Measurements from ENCODE around the gene ALDH4A1. TPM values are rescaled to one million over a fixed set of nuclear protein-coding genes. Genes with fewer than 3 reads are reported as not detected.

The ALDH4A1 gene
- total RNA-seq, 1 donor from 2014 or later = 6.5 TPM

DNA sequence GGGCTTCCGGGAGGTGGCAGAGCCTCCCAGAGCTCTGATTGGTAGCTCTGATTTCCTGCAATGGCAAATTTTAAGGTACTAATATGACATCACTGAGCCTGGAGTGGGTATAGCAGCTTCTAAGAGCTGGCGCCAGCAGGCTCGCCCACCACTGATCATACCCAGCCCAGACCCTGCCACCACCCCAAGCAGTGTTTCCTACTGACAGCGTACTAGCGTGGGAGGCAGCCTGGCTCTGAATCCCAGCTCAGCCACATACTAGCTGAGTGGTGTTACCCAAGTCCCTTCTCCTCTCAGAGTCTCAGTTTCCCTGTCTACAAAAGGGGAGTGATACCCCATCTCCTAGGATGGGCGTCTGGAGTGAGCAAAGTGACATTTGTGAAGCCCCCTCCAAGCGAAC, 13.0 kb upstream of the ALDH4A1 start:
- Mint-ChIP-seq H3K36me3 (ENCODE audit: low read depth) (peaks cover 60% of the 10 kb centered on the region), H3K27me3 (no peaks in the 10 kb centered on the region), H3K4me3 (no peak overlapping the region), H3K4me1 (peaks cover 5% of the 10 kb centered on the region), H3K27ac (no peak overlapping the region), H3K9me3 (no peaks in the 10 kb centered on the region)
- intact Hi-C loops (cut with micrococcal nuclease) = no loop called here
- no peak for ATAC-seq (ENCODE audit: low read depth)
- CTCF ChIA-PET = interaction anchor here (1.5 to 11.7 kb wide), 4 partner anchors 8 to 58 kb away, joined by 6 to 190 read pairs (median 69); partner anchors contain the start of gene IFFO2
- POLR2A ChIA-PET = no interaction called here
- no peak for DNase-seq
- TF ChIP-seq, protein P1, sequence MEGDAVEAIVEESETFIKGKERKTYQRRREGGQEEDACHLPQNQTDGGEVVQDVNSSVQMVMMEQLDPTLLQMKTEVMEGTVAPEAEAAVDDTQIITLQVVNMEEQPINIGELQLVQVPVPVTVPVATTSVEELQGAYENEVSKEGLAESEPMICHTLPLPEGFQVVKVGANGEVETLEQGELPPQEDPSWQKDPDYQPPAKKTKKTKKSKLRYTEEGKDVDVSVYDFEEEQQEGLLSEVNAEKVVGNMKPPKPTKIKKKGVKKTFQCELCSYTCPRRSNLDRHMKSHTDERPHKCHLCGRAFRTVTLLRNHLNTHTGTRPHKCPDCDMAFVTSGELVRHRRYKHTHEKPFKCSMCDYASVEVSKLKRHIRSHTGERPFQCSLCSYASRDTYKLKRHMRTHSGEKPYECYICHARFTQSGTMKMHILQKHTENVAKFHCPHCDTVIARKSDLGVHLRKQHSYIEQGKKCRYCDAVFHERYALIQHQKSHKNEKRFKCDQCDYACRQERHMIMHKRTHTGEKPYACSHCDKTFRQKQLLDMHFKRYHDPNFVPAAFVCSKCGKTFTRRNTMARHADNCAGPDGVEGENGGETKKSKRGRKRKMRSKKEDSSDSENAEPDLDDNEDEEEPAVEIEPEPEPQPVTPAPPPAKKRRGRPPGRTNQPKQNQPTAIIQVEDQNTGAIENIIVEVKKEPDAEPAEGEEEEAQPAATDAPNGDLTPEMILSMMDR (IDR thresholded peaks at IDR 0.05) = no peak

DNA sequence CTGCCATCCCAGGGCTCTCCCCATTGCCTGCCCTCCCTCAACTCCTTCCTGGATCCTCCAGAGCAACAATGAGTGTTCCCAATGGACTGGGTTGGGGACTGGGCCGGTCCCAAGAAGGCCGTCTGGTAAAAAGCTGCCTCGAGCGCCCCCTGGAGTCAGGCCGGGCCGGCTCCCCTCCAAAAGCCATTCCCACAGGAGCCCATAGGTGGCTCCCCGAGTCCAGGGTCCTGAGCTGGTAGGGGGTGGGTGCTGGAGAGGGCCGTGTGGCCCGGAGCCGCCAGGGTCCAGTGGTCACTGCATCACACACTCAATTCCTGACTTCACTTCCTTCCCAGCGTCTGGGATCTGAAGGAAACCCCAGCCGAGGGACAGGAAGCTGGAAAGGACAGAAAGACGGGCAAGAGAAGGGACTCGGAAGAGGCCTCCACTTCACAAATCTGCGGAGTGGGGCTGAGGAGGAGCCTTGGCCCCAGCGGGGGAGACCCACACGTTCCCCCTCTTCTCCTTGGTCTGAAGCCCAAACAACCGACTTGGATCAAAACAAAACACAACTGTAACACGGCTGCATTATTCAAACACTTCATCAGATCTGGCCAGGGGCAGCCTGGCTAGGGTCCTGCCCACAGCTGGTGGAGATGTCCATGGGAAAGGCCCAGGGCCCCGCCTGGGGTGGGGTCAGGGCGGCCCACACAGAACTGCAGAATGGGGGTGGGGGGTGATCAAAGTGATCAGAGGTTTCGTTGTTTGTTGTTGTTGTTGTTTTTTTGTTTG, 10.9 kb upstream of the ALDH4A1 start:
- peaks cover 65% of the 10 kb centered on the region for H3K36me3 Mint-ChIP-seq (ENCODE audit: low read depth)

DNA sequence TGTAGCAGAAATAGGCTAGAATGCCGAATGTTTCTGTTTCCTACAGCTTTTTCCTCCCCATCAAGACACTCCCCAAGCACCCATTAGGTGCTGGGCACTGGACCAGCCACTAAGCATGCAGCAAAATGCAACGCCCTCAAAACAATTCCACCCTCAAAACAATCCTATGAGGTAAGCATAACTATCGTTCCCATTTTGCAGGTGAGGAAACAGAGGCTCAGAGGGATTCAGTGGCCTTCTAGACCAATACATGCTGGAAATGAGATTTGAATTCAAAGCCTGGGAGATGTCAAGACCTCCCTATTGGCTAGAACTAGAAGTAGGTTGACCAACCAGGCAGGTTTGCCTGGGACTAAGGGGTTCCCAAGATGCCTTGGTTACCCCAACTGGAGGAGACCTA, 10.2 kb upstream of the ALDH4A1 start:
- Mint-ChIP-seq H3K36me3 (ENCODE audit: low read depth) (peaks cover 65% of the 10 kb centered on the region), H3K27ac (no peak overlapping the region), H3K27me3 (no peaks in the 10 kb centered on the region), H3K9me3 (no peaks in the 10 kb centered on the region), H3K4me3 (no peak overlapping the region), H3K4me1 (peaks cover 25% of the 10 kb centered on the region)
- ChIA-PET POLR2A (interaction anchor here (0.8 to 2.0 kb wide), 6 partner anchors 10 to 60 kb away, joined by 3 to 8 read pairs (median 3); partner anchors contain the start of genes ALDH4A1 and IFFO2), CTCF (interaction anchor here (1.0 to 11.7 kb wide), 13 partner anchors 8 to 253 kb away, joined by 3 to 190 read pairs (median 8); partner anchors contain the start of genes ALDH4A1 and IFFO2)
- no peak for DNase-seq
- TF ChIP-seq, protein P1 (IDR thresholded peaks at IDR 0.05) = no peak
- intact Hi-C loops (cut with micrococcal nuclease) = no loop called here
- no peak for ATAC-seq (ENCODE audit: low read depth)

More for the DNA sequence above, 10.9 kb upstream of the ALDH4A1 start:
- no peak overlapping the region for H3K4me3 Mint-ChIP-seq
- CTCF ChIA-PET = interaction anchor here (0.7 to 11.7 kb wide), 17 partner anchors 9 to 287 kb away, joined by 3 to 190 read pairs (median 6); partner anchors contain the start of genes ALDH4A1 and IFFO2
- no peaks in the 10 kb centered on the region for H3K27me3 Mint-ChIP-seq
- H3K27ac Mint-ChIP-seq = no peak overlapping the region
- no peaks in the 10 kb centered on the region for H3K9me3 Mint-ChIP-seq
- DNase-seq (peak; percentile 73), ATAC-seq (ENCODE audit: low read depth) (peak; percentile 93)
- TF ChIP-seq, protein P1 (IDR thresholded peaks at IDR 0.05) = no peak
- intact Hi-C loops (cut with micrococcal nuclease) = loop anchor here (1.0 kb wide), 2 partner anchors 29 to 59 kb away; no protein-coding TSS in a partner anchor
- H3K4me1 Mint-ChIP-seq = peaks cover 18% of the 10 kb centered on the region
- POLR2A ChIA-PET = interaction anchor here (0.6 to 2.0 kb wide), 7 partner anchors 11 to 59 kb away, joined by 3 to 8 read pairs (median 3); partner anchors contain the start of genes ALDH4A1 and IFFO2

DNA sequence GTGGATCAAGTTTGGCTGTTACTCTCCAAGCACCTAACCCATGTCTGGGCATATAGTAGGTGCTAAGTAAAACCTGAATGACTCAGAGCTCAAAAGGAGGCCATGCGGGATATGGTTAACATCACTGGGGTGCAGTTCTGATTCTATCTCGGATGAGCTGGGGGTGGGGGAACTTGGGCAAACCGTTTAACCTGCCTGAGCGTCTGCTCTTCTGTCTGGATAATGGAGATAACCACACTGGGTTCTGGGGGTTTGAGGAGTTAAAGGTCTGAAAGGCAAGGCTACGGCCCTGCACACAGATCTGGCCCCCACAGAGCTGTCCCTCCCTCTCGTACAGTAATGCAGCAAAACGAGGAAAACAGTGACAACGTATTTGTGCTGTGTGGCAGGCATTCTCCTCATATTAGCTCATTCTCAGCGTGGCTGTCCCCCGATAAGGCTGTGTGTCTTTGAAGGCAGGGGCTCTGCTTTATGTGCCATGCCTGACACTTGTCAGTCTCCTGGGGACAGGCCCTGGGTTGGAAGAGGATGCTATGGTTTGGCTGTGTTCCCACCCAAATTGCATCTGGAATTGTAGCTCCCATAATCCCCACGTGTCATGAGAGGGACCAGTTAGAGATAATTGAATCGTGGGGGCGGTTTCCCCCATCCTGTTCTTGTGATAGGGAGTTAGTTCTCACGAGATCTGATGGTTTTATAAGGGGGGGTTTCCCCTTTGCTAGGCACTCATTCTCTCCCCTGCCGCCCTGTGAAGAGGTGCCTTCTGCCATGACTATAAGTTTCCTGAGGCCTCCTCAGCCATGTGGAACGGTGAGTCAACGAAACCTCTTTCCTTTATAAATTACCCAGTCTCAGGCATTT, 6.8 kb upstream of the ALDH4A1 start:
- DNase-seq (no peak), ATAC-seq (ENCODE audit: low read depth) (no peak)
- TF ChIP-seq, protein P1 (IDR thresholded peaks at IDR 0.05) = no peak
- Mint-ChIP-seq H3K36me3 (ENCODE audit: low read depth) (peaks cover 46% of the 10 kb centered on the region), H3K9me3 (no peaks in the 10 kb centered on the region), H3K27me3 (no peaks in the 10 kb centered on the region), H3K27ac (peak overlapping the region; percentile 83), H3K4me1 (peaks cover 31% of the 10 kb centered on the region), H3K4me3 (no peak overlapping the region)
- POLR2A ChIA-PET = interaction anchor here (2.7 to 2.9 kb wide), 2 partner anchors 19 to 42 kb away, joined by 10 to 11 read pairs; no protein-coding TSS in a partner anchor
- intact Hi-C loops (cut with micrococcal nuclease) = loop anchor here (1.0 to 10.0 kb wide), 3 partner anchors 17 to 406 kb away; partner anchors contain the start of genes AKR7A2 and SLC66A1
- CTCF ChIA-PET = interaction anchor here (1.2 to 11.7 kb wide), 12 partner anchors 12 to 265 kb away, joined by 3 to 216 read pairs (median 6); partner anchors contain the start of gene IFFO2
